Measurements from ENCODE around the gene MARVELD3.

Gene MARVELD3

DNA sequence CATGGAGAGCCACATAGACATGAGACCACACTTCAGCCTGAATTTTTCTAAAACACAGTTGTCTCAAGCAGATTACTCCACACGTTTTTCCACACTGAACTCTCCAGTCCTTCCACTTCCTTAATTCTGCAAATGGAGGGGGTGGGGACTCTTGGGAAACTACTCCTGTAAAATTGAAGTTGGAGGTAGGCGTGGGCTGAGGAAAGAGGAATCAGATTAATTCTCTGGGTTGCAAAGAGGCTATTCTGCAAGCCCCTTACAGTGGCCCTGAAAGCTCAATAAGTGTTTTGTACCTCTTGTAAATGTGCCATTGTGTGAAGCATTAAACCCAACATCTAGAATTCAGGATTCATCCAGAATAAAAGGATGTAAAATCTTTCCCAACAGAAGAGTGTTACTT is 9.6 kb downstream of the MARVELD3 start:
- TF ChIP-seq, protein P1, sequence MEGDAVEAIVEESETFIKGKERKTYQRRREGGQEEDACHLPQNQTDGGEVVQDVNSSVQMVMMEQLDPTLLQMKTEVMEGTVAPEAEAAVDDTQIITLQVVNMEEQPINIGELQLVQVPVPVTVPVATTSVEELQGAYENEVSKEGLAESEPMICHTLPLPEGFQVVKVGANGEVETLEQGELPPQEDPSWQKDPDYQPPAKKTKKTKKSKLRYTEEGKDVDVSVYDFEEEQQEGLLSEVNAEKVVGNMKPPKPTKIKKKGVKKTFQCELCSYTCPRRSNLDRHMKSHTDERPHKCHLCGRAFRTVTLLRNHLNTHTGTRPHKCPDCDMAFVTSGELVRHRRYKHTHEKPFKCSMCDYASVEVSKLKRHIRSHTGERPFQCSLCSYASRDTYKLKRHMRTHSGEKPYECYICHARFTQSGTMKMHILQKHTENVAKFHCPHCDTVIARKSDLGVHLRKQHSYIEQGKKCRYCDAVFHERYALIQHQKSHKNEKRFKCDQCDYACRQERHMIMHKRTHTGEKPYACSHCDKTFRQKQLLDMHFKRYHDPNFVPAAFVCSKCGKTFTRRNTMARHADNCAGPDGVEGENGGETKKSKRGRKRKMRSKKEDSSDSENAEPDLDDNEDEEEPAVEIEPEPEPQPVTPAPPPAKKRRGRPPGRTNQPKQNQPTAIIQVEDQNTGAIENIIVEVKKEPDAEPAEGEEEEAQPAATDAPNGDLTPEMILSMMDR (IDR thresholded peaks at IDR 0.05; ENCODE audit: control insufficient read depth, insufficient read depth, low read depth, low read length, missing control alignments) = no peak
- H3K4me3 ChIP-seq (ENCODE audit: control insufficient read depth, low read depth, low read length) = no peak overlapping the region
- no peak for DNase-seq (ENCODE audit: low read depth)

DNA sequence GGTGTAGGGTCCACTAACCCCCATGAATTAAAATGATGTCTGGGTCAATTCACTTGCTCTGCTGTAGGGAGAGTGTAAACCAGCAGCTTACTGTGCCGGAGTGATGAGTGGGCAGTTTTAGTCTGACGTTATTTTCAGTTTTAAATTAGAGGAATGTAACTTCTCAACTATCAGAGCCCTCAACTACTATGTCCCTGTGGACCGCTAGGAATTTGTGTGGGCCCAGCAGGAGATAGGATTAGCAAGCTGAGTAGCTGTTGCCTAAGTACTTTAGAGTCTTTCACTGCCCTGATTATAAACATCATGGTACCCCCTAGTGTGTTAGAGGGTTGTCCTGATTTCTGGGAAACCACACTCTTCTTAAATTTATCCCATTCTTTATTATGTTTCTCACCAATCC is 11.4 kb downstream of the MARVELD3 start:
- TF ChIP-seq, protein P1 (IDR thresholded peaks at IDR 0.05; ENCODE audit: control insufficient read depth, insufficient read depth, low read depth, low read length, missing control alignments) = no peak
- peak; percentile 83 for DNase-seq (ENCODE audit: low read depth)
- no peak overlapping the region for H3K4me3 ChIP-seq (ENCODE audit: control insufficient read depth, low read depth, low read length)

DNA sequence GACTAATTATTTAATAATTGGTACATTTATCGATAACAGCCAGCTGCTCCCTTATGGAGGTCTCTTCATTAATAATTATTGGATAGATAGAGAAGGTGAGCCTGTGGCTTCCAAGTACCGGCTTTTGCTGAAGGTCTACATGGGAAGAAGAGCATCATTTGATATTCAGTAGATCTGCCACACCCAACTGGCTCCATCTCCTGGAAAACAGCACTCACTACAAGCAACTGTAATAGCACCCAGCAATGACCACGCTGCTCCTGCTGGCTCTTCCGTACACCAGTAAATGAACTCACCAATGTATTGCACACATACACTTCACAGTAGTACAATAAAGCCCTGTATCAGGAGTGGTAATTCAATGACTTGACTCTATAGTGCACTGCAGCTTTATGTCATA is 19.5 kb downstream of the MARVELD3 start:
- no peak overlapping the region for H3K4me3 ChIP-seq (ENCODE audit: control insufficient read depth, low read depth, low read length)
- DNase-seq (ENCODE audit: low read depth) = no peak
- TF ChIP-seq, protein P1 (IDR thresholded peaks at IDR 0.05; ENCODE audit: control insufficient read depth, insufficient read depth, low read depth, low read length, missing control alignments) = peak; percentile 51

DNA sequence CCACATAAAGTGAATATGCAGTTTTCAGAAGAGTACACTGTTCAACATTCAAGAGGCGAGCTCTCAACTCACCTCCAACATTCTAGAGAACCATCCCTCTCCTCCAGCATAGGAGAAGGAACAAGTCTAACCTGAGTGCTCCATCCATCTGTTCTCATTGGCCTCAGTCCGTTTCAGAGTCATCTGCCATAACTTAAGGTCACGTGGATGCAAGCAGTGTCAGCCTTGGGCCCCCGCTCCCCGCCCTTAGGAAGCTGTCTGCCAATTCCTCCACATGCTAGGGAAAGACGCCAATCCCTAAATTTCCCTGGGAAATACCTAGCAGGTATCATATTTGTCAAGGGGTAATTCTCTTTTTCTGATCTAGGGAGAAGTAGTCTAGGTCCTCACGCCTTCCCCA is 21.4 kb downstream of the MARVELD3 start:
- TF ChIP-seq, protein P1 (IDR thresholded peaks at IDR 0.05; ENCODE audit: control insufficient read depth, insufficient read depth, low read depth, low read length, missing control alignments) = no peak
- no peak for DNase-seq (ENCODE audit: low read depth)

DNA sequence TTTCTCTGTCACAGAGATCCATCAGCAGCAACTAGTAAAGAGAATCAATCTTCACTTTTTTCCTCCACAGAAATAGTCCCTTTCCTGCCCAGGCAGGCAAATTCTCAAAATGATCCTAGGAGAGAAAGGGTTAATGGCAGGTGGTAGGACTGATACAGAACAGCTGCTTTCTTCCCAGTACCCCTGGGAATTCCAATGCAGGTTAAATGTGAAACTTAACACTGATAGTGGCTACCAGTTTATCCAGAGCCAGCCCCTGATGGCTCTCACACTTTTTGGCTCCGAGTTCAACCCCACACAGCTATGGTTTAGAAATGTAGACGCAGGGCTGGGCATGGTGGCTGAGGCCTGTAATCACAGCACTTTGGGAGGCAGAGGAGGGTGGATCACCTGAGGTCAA is 22.2 kb downstream of the MARVELD3 start:
- H3K4me3 ChIP-seq (ENCODE audit: control insufficient read depth, low read depth, low read length) = no peak overlapping the region
- no peak for DNase-seq (ENCODE audit: low read depth)
- TF ChIP-seq, protein P1 (IDR thresholded peaks at IDR 0.05; ENCODE audit: control insufficient read depth, insufficient read depth, low read depth, low read length, missing control alignments) = no peak

More for the DNA sequence above, 21.4 kb downstream of the MARVELD3 start:
- H3K4me3 ChIP-seq (ENCODE audit: control insufficient read depth, low read depth, low read length) = no peak overlapping the region

DNA sequence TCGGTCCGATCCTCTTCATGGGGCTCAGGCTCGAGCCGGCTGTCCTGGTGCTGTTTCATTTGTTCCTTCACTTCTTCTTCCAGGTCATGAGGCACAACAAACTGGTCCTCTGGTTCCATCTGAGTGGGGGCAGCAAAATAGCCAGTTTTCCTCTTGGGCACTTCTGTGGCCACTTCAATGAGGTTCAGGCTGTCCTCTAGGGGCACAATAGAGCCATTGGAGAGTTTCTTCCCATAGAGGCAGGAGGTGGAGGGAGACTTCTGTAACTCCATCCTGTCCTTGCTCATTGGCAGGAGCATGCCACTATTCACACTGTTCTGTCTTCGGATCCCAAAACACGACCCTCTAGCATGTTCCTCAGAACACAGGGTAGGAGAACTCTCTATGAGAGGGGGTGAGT is 22.9 kb downstream of the MARVELD3 start:
- DNase-seq (ENCODE audit: low read depth) = no peak
- H3K4me3 ChIP-seq (ENCODE audit: control insufficient read depth, low read depth, low read length) = no peak overlapping the region
- TF ChIP-seq, protein P1 (IDR thresholded peaks at IDR 0.05; ENCODE audit: control insufficient read depth, insufficient read depth, low read depth, low read length, missing control alignments) = peak; percentile 47

DNA sequence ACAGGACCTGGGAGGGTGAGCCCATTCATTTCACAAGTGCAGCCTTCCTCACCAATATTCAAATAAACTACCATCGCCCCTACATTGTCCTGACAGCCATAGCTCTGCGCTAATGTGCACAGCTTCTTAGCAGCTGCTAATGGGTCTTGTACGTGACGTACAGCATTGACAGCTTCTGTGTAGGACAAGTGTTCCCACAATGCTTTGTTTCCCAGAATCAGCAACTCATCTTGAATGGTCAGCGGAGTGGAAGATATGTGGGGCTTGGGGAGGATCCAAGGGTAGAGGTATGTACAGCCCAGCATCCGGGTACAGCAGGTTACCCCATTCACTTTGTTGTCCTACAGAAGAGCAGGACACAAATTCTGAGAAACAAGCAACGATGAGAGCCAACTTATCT is 23.7 kb downstream of the MARVELD3 start:
- DNase-seq (ENCODE audit: low read depth) = no peak
- no peak overlapping the region for H3K4me3 ChIP-seq (ENCODE audit: control insufficient read depth, low read depth, low read length)
- TF ChIP-seq, protein P1 (IDR thresholded peaks at IDR 0.05; ENCODE audit: control insufficient read depth, insufficient read depth, low read depth, low read length, missing control alignments) = no peak

All from AG09309 (cell line).